Osteocyte (in vitro differentiated cells): Measurements from ENCODE around the gene PDE1C. TPM values are rescaled to one million over a fixed set of nuclear protein-coding genes. Genes with fewer than 3 reads are reported as not detected.

Source experiments
- DNase-seq: peaks from one replicate; pipeline ENCODE4 v3.0.0; 2021; ENCODE audit warnings: mixed read lengths; ENCODE audit not compliant: unreplicated experiment; ENCODE audit errors: extremely low spot score
- H3K27ac Mint-ChIP-seq: one replicate; pipeline ENCODE4 v1.8.0; 2021; ENCODE audit warnings: mild to moderate bottlenecking, mixed read lengths; ENCODE audit not compliant: unreplicated experiment
- H3K27me3 Mint-ChIP-seq: one replicate; pipeline ENCODE4 v1.8.0; 2021; ENCODE audit warnings: mixed read lengths; ENCODE audit not compliant: unreplicated experiment
- H3K36me3 Mint-ChIP-seq: one replicate; pipeline ENCODE4 v1.8.0; 2021; ENCODE audit warnings: mixed read lengths; ENCODE audit not compliant: unreplicated experiment
- H3K4me1 Mint-ChIP-seq: one replicate; pipeline ENCODE4 v1.8.0; 2021; ENCODE audit warnings: mixed read lengths; ENCODE audit not compliant: unreplicated experiment
- H3K4me3 Mint-ChIP-seq: one replicate; pipeline ENCODE4 v1.8.0; 2021; ENCODE audit warnings: mild to moderate bottlenecking, moderate library complexity, mixed read lengths; ENCODE audit not compliant: unreplicated experiment
- H3K9me3 Mint-ChIP-seq: one replicate; pipeline ENCODE4 v1.8.0; 2021; ENCODE audit warnings: mixed read lengths; ENCODE audit not compliant: unreplicated experiment
- CTCF ChIP-seq: fragments of 200-600 bp; sonication (generic); IDR thresholded peaks from 2 replicates; pipeline ENCODE4 v1.5.0; 2021; ENCODE audit warnings: antibody characterized with exemption, mild to moderate bottlenecking, moderate library complexity
- total RNA-seq: library from RNA; stranded (reverse); gene quantifications from 2 replicates; pipeline ENCODE4 v1.2.1, GENCODE V29; 2021

The PDE1C gene
- total RNA-seq, 1 donor from 2014 or later, result 187 TPM

- no peak overlapping the region for H3K4me3 Mint-ChIP-seq
- peaks cover 64% of the 10 kb centered on the region for H3K36me3 Mint-ChIP-seq
- DNase-seq, result no peak
- TF ChIP-seq CTCF, result no peak
- H3K9me3 Mint-ChIP-seq, result no peaks in the 10 kb centered on the region
- no peaks in the 10 kb centered on the region for H3K27me3 Mint-ChIP-seq
- peaks cover 44% of the 10 kb centered on the region for H3K4me1 Mint-ChIP-seq
- no peak overlapping the region for H3K27ac Mint-ChIP-seq
Observed at GRCh38 chr7:32047075-32047474, 23.1 kb downstream of the PDE1C start.

- no peak for TF ChIP-seq CTCF
Observed at GRCh38 chr7:32045228-32045627, 25.0 kb downstream of the PDE1C start.

GRCh38 chr7:32044739-32045138 is 25.5 kb downstream of the PDE1C start:
- TF ChIP-seq CTCF, result no peak
- no peak for DNase-seq
- H3K4me3 Mint-ChIP-seq, result no peak overlapping the region
- peaks cover 50% of the 10 kb centered on the region for H3K4me1 Mint-ChIP-seq
- H3K27me3 Mint-ChIP-seq, result no peaks in the 10 kb centered on the region
- no peaks in the 10 kb centered on the region for H3K9me3 Mint-ChIP-seq
- peak overlapping the region; percentile 8 for H3K27ac Mint-ChIP-seq
- H3K36me3 Mint-ChIP-seq, result peaks cover 56% of the 10 kb centered on the region

More at GRCh38 chr7:32045228-32045627, 25.0 kb downstream of the PDE1C start:
- peaks cover 49% of the 10 kb centered on the region for H3K4me1 Mint-ChIP-seq
- H3K27ac Mint-ChIP-seq, result no peak overlapping the region
- no peak overlapping the region for H3K4me3 Mint-ChIP-seq
- DNase-seq, result no peak
- H3K36me3 Mint-ChIP-seq, result peaks cover 60% of the 10 kb centered on the region
- H3K27me3 Mint-ChIP-seq, result no peaks in the 10 kb centered on the region
- H3K9me3 Mint-ChIP-seq, result no peaks in the 10 kb centered on the region

- no peaks in the 10 kb centered on the region for H3K27me3 Mint-ChIP-seq
- no peak for DNase-seq
- peak overlapping the region; percentile 23 for H3K27ac Mint-ChIP-seq
- peaks cover 41% of the 10 kb centered on the region for H3K4me1 Mint-ChIP-seq
- no peak overlapping the region for H3K4me3 Mint-ChIP-seq
- H3K9me3 Mint-ChIP-seq, result no peaks in the 10 kb centered on the region
- TF ChIP-seq CTCF, result no peak
- peaks cover 52% of the 10 kb centered on the region for H3K36me3 Mint-ChIP-seq
Observed at GRCh38 chr7:32043688-32044087, 26.5 kb downstream of the PDE1C start.

- peaks cover 37% of the 10 kb centered on the region for H3K4me1 Mint-ChIP-seq
- H3K27ac Mint-ChIP-seq, result peak overlapping the region; percentile 23
- no peak for DNase-seq
- no peak for TF ChIP-seq CTCF
- no peak overlapping the region for H3K4me3 Mint-ChIP-seq
- H3K27me3 Mint-ChIP-seq, result no peaks in the 10 kb centered on the region
- peaks cover 48% of the 10 kb centered on the region for H3K36me3 Mint-ChIP-seq
- no peaks in the 10 kb centered on the region for H3K9me3 Mint-ChIP-seq
Observed at GRCh38 chr7:32042900-32043299, 27.3 kb downstream of the PDE1C start.
